K562 (cell line): ENCODE results near the gene ECE2. TPM values are rescaled to one million over a fixed set of nuclear protein-coding genes. Genes with fewer than 3 reads are reported as not detected.

Experiments used
- ATF1 ChIP-seq, 2 experiments: fragments of 450-650 bp in 1 of 2; IDR thresholded peaks; 2 replicates each; pipeline ENCODE4 v1.6.1; 2016; ENCODE audit warnings: missing compliant biosample characterization in 1 of 2, missing genetic modification characterization in 1 of 2
- CREB1 ChIP-seq, 2 experiments: sonication (generic) in 1 of 2; formaldehyde crosslinking in 1 of 2; IDR thresholded peaks; 2 replicates each; pipeline versions ENCODE4 v1.6.1 to v1.8.0; 2012 to 2022; ENCODE audit warnings: inconsistent platforms in 1 of 2, mild to moderate bottlenecking in 1 of 2, missing genetic modification reagents in 1 of 2, moderate library complexity in 1 of 2
- E2F6 ChIP-seq, 2 experiments: IDR thresholded peaks; 2 replicates each; pipeline ENCODE4 v1.6.1; 2011; ENCODE audit warnings: borderline replicate concordance in 1 of 2, control low read depth in 1 of 2, low read depth in 1 of 2, low read length in 1 of 2, mild to moderate bottlenecking in 1 of 2, mixed read lengths in 1 of 2, moderate library complexity in 1 of 2; ENCODE audit not compliant: insufficient read depth in 1 of 2, insufficient read length in 1 of 2, poor library complexity in 1 of 2, severe bottlenecking in 1 of 2; ENCODE audit errors: extremely low read depth in 1 of 2
- GTF2F1 ChIP-seq: IDR thresholded peaks from 2 replicates; pipeline ENCODE4 v1.6.1; 2011; ENCODE audit warnings: low read depth, low read length, improper control_type of control experiment
- HNRNPK ChIP-seq: fragments of 200-400 bp; formaldehyde crosslinking; IDR thresholded peaks from one replicate; pipeline ENCODE4 v1.6.1; 2018; ENCODE audit warnings: mild to moderate bottlenecking, low read depth, low read length; ENCODE audit not compliant: poor library complexity, severe bottlenecking
- JUND ChIP-seq, 2 experiments: IDR thresholded peaks; 2 replicates in 1 of 2; 3 replicates in 1 of 2; pipeline ENCODE4 v1.6.1; 2011; ENCODE audit warnings: borderline replicate concordance in 2 of 2, low read depth in 2 of 2, low read length in 2 of 2, improper control_type of control experiment in 1 of 2, missing biosample characterization in 1 of 2, missing genetic modification characterization in 1 of 2, missing genetic modification reagents in 1 of 2
- KDM5B ChIP-seq: fragments of 200-600 bp; sonication (generic); IDR thresholded peaks from 2 replicates; pipeline ENCODE4 v1.6.1; 2012; ENCODE audit warnings: low read depth, mild to moderate bottlenecking, moderate library complexity, low read length, control low read depth, inconsistent platforms; ENCODE audit not compliant: insufficient replicate concordance
- KHSRP ChIP-seq: fragments of 450-650 bp; IDR thresholded peaks from 2 replicates; pipeline ENCODE4 v1.6.1; 2017
- LCOR ChIP-seq: sonication (generic); formaldehyde crosslinking; IDR thresholded peaks from 2 replicates; pipeline ENCODE4 v1.8.0; 2022; ENCODE audit warnings: mild to moderate bottlenecking, missing genetic modification reagents
- MCM7 ChIP-seq, 2 experiments: fragments of 450-650 bp; IDR thresholded peaks; 2 replicates each; pipeline ENCODE4 v1.6.1; 2016 to 2018
- NR2F6 ChIP-seq: fragments of 450-650 bp; formaldehyde crosslinking; IDR thresholded peaks from 2 replicates; pipeline ENCODE4 v1.4.0; 2020; ENCODE audit warnings: mild to moderate bottlenecking
- RBFOX2 ChIP-seq: fragments of 200-400 bp; formaldehyde crosslinking; IDR thresholded peaks from 2 replicates; pipeline ENCODE4 v1.6.1; 2017; ENCODE audit warnings: low read depth, mild to moderate bottlenecking, low read length, moderate library complexity
- STAT6 ChIP-seq: sonication (generic); formaldehyde crosslinking; IDR thresholded peaks from 2 replicates; pipeline ENCODE4 v1.8.1; 2023; ENCODE audit warnings: mild to moderate bottlenecking, missing genetic modification reagents
- ZBTB12 ChIP-seq: fragments of 250-450 bp; sonication (Bioruptor Pico); IDR thresholded peaks from 2 replicates; pipeline ENCODE4 v1.4.0; 2020
- ZBTB17 ChIP-seq: fragments of 450-650 bp; formaldehyde crosslinking; IDR thresholded peaks from 2 replicates; pipeline ENCODE4 v1.4.0; 2020; ENCODE audit warnings: mild to moderate bottlenecking
- ZBTB9 ChIP-seq: fragments of 450-650 bp; formaldehyde crosslinking; IDR thresholded peaks from 2 replicates; pipeline ENCODE4 v1.4.0; 2020; ENCODE audit warnings: mild to moderate bottlenecking, moderate library complexity
- ZNF121 ChIP-seq: sonication (generic); formaldehyde crosslinking; conservative IDR thresholded peaks from 2 replicates; pipeline ENCODE4 v1.8.0; 2022; ENCODE audit warnings: missing genetic modification reagents
- ZNF232 ChIP-seq: sonication (generic); formaldehyde crosslinking; IDR thresholded peaks from 2 replicates; pipeline ENCODE4 v1.8.0; 2022; ENCODE audit warnings: mild to moderate bottlenecking, missing genetic modification reagents
- ZNF316 ChIP-seq: fragments of 450-650 bp; IDR thresholded peaks from 2 replicates; pipeline ENCODE4 v1.6.1; 2016
- polyA plus RNA-seq, 8 experiments: library from polyadenylated mRNA; depleted of rRNA in 4 of 8; stranded (reverse) in 5 of 8; unstranded in 3 of 8; fragments of >200 nt; fragmentation: Nextera tagmentation in 2 of 8; fragmentation: Illumina TruSeq in 1 of 8; extraction: Ambion mirVana in 2 of 8; extraction: Trizol in 1 of 8; gene quantifications; 2 replicates each; pipeline versions ENCODE4 v1.2.1 to v1.2.3, GENCODE V29; 2011 to 2014; ENCODE audit warnings: inconsistent platforms in 1 of 8, missing spikeins in 1 of 8
- total RNA-seq, 7 experiments: library from RNA; depleted of rRNA in 6 of 7; stranded (reverse); fragments of >200 nt in 6 of 7; fragmentation: Illumina TruSeq in 2 of 7; extraction: Trizol in 2 of 7; gene quantifications; 2 replicates each; pipeline versions ENCODE4 v1.2.1 to v1.2.3, GENCODE V29; 2011 to 2021; ENCODE audit warnings: low replicate concordance in 1 of 7

The ECE2 gene
- total and polyA plus RNA-seq, 9 of the 15 experiments (the other 6 are each of a cell fraction or from before 2014, with no cell fraction given) = not detected

GRCh38 chr3:184335661-184336546, 60.1 kb downstream of the ECE2 start (continued):
- TF ChIP-seq ZBTB9 (CRISPR knock-in tag) = peak; percentile 27; the same call in 1 of the 2 replicates
- no peak for TF ChIP-seq LCOR
- TF ChIP-seq GTF2F1 = no peak
- peak; percentile 79 for TF ChIP-seq RBFOX2
- peak; percentile 88 for TF ChIP-seq JUND (IDR thresholded peaks at IDR 0.05; ENCODE audit: borderline replicate concordance, low read depth, low read length)
- TF ChIP-seq JUND (tag; IDR thresholded peaks at IDR 0.05; ENCODE audit: borderline replicate concordance, low read depth, low read length) = peak; percentile 80; the same call in 1 of the 3 replicates
- TF ChIP-seq STAT6 = peak; percentile 45; the same call in 1 of the 2 replicates
- TF ChIP-seq ZBTB17 = 0 out of 2 replicates have a peak, but pooled peaks have one; percentile 38
- TF ChIP-seq NR2F6 = 0 out of 2 replicates have a peak, but pooled peaks have one; percentile 42
- TF ChIP-seq ATF1 (CRISPR knock-in tag; IDR thresholded peaks at IDR 0.05) = peak; percentile 84
- peak; percentile 99 for TF ChIP-seq ATF1 (tag; IDR thresholded peaks at IDR 0.05)
- peak; percentile 55 for TF ChIP-seq KDM5B
- TF ChIP-seq KHSRP = peak; percentile 87
- peak; percentile 90 for TF ChIP-seq ZBTB12
- no peak for TF ChIP-seq ZNF121 (CRISPR knock-in tag)
- no peak for TF ChIP-seq HNRNPK
- no peak for TF ChIP-seq ZNF232
- peak; percentile 32; the same call in 1 of the 2 replicates for TF ChIP-seq ZNF316
- peak; percentile 98 for TF ChIP-seq CREB1 (IDR thresholded peaks at IDR 0.05)
- peak; percentile 98 for TF ChIP-seq CREB1 (CRISPR knock-in tag; IDR thresholded peaks at IDR 0.05)
- no peak for TF ChIP-seq MCM7 (IDR thresholded peaks at IDR 0.05)
- TF ChIP-seq E2F6 (IDR thresholded peaks at IDR 0.05; ENCODE audit: borderline replicate concordance in 1 of 2, extremely low read depth in 1 of 2, insufficient read depth in 1 of 2, insufficient read length in 1 of 2, low read depth in 1 of 2, low read length in 1 of 2, poor library complexity in 1 of 2, severe bottlenecking in 1 of 2) = peak in 1 of 2 experiments; percentile 35
